Measurements from ENCODE around the gene TNFAIP2. TPM values are rescaled to one million over a fixed set of nuclear protein-coding genes. Genes with fewer than 3 reads are reported as not detected.

Gene TNFAIP2
- total and polyA plus RNA-seq, 2 donors (not counting 3 experiments of a cell fraction or from before 2014, with no cell fraction given): 31.6 to 42.7 TPM

GRCh38 chr14:103084021-103084919 is 39.0 kb upstream of the TNFAIP2 start, which contains the start of gene LBHD2:
Gene LBHD2, plus strand, starts transcription at chr14:103084210. Its CDS starts 1,803 bp downstream, at chr14:103086013.
- H4K20me1 ChIP-seq (replicated peaks; ENCODE audit: control insufficient read depth, extremely low read depth, insufficient read depth, low read length): no peaks in the 10 kb centered on the region
- no peak within 1 kb of the TSS for H3K4me3 ChIP-seq (replicated peaks in 1 of 3; ENCODE audit: insufficient read depth in 1 of 3, low read depth in 1 of 3, low read length in 3 of 3)
- no peaks in the 10 kb centered on the region for H3K9me3 ChIP-seq (replicated peaks; ENCODE audit: control insufficient read depth, insufficient read depth, low read length)
- no peaks in the 10 kb centered on the region for H3K79me2 ChIP-seq (ENCODE audit: control insufficient read depth, insufficient read depth, low read length)
- H3K9ac ChIP-seq (replicated peaks; ENCODE audit: extremely low read depth, insufficient read depth, low read length): no peak within 1 kb of the TSS
- H2AFZ ChIP-seq (ENCODE audit: low read depth, low read length): no peak within 1 kb of the TSS
- FAIRE-seq (no peak), DNase-seq (ENCODE audit: low read depth, low spot score) (no peak)
- POLR2A ChIA-PET: interaction anchor here (0.6 kb wide), 1 partner anchor 650 kb away, joined by 4 read pairs; no protein-coding TSS in a partner anchor
- H3K9me1 ChIP-seq (replicated peaks; ENCODE audit: control insufficient read depth, extremely low read depth, insufficient read depth, low read length): no peaks in the 10 kb centered on the region
- no peak within 1 kb of the TSS for H3K4me2 ChIP-seq (ENCODE audit: insufficient read depth, low read length)
- H3K27ac ChIP-seq (ENCODE audit: insufficient read depth, low read depth, low read length): no peak within 1 kb of the TSS
- CTCF ChIA-PET: interaction anchor here (1.0 kb wide), 1 partner anchor 20 kb away, joined by 3 read pairs; no protein-coding TSS in a partner anchor
- intact Hi-C loops (cut with micrococcal nuclease): no loop called here
- no peaks in the 10 kb centered on the region for H3K36me3 ChIP-seq (ENCODE audit: control insufficient read depth in 2 of 2, extremely low read depth in 1 of 2, insufficient read depth in 2 of 2, low read length in 2 of 2)
- peaks cover 6 to 9% of the 10 kb centered on the region in 2 experiments for H3K27me3 ChIP-seq (ENCODE audit: control insufficient read depth in 2 of 2, insufficient read depth in 2 of 2, low read length in 2 of 2)
- no TSS peak for BruUV-seq (replicated peaks)
- TF ChIP-seq EZH2 (IDR thresholded peaks at IDR 0.05; ENCODE audit: borderline replicate concordance, low read depth, low read length, severe bottlenecking) (peak; percentile 51), CTCF (IDR thresholded peaks at IDR 0.05; ENCODE audit: extremely low read depth in 1 of 2, insufficient read depth in 1 of 2, low read depth in 1 of 2, low read length in 2 of 2) (no peak), MAX (IDR thresholded peaks at IDR 0.05; ENCODE audit: insufficient read depth, insufficient read length) (no peak)
- H3K4me1 ChIP-seq (ENCODE audit: control insufficient read depth, extremely low read depth, insufficient read depth, low read length): no peaks in the 10 kb centered on the region
- dilution Hi-C loops (cut with MboI; ENCODE audit: extremely low pct_ligation_motif_present, low sequenced_read_pairs): no loop called here
